Astrocyte (in vitro differentiated cells and primary cell): ENCODE results near the gene RNF167. TPM values are rescaled to one million over a fixed set of nuclear protein-coding genes. Genes with fewer than 3 reads are reported as not detected.
"Not testable (repeated sequence)": the region's sequence is repeated elsewhere in the genome, so short reads cannot be mapped to it uniquely, and the experiment has no call there.

ENCODE experiments used
- DNase-seq: peaks from one replicate; pipeline ENCODE4 v3.0.0-alpha.2; 2010; ENCODE audit warnings: low read depth
- FAIRE-seq: peaks from 2 replicates; lab custom pipeline; 2011; peaks lifted over from hg19 to GRCh38; lab: Jason Lieb, UNC
- H2AFZ ChIP-seq: 2 replicates; pipeline ENCODE4 v1.6.0; 2012; ENCODE audit warnings: low read depth, low read length, inconsistent platforms
- H3K27ac ChIP-seq: 2 replicates; pipeline ENCODE4 v1.5.1; 2011; ENCODE audit warnings: low read depth, low read length, inconsistent platforms
- H3K27me3 ChIP-seq: 2 replicates; pipeline ENCODE4 v1.6.0; 2011; ENCODE audit warnings: low read length, inconsistent platforms; ENCODE audit not compliant: insufficient read depth
- H3K36me3 ChIP-seq: 2 replicates; pipeline ENCODE4 v1.5.1; 2011; ENCODE audit warnings: low read length, inconsistent platforms; ENCODE audit not compliant: insufficient read depth
- H3K4me1 ChIP-seq: 2 replicates; pipeline ENCODE4 v1.5.1; 2011; ENCODE audit warnings: low read length, inconsistent platforms; ENCODE audit not compliant: insufficient read depth
- H3K4me2 ChIP-seq: 2 replicates; pipeline ENCODE4 v1.6.0; 2012; ENCODE audit warnings: low read length, inconsistent platforms
- H3K4me3 ChIP-seq: 2 replicates; pipeline ENCODE4 v1.5.1; 2011; ENCODE audit warnings: low read depth, mild to moderate bottlenecking, low read length, inconsistent platforms; ENCODE audit not compliant: insufficient read depth
- H3K79me2 ChIP-seq: 2 replicates; pipeline ENCODE4 v1.6.0; 2012; ENCODE audit warnings: mild to moderate bottlenecking, low read length, inconsistent platforms; ENCODE audit not compliant: insufficient read depth
- H3K9ac ChIP-seq: 2 replicates; pipeline ENCODE4 v1.6.0; 2012; ENCODE audit warnings: mild to moderate bottlenecking, low read length, inconsistent platforms
- H3K9me3 ChIP-seq: 2 replicates; pipeline ENCODE4 v1.5.1; 2012; ENCODE audit warnings: low read depth, mild to moderate bottlenecking, low read length, inconsistent platforms; ENCODE audit not compliant: insufficient read depth
- H4K20me1 ChIP-seq: 2 replicates; pipeline ENCODE4 v1.6.0; 2012; ENCODE audit warnings: low read length, inconsistent platforms; ENCODE audit not compliant: insufficient read depth
- H3K27ac Mint-ChIP-seq: one replicate; pipeline ENCODE4 v1.8.0; 2021; ENCODE audit warnings: mild to moderate bottlenecking, mixed read lengths; ENCODE audit not compliant: unreplicated experiment
- H3K27me3 Mint-ChIP-seq: one replicate; pipeline ENCODE4 v1.8.0; 2021; ENCODE audit warnings: low read depth, mixed read lengths; ENCODE audit not compliant: unreplicated experiment
- H3K36me3 Mint-ChIP-seq: one replicate; pipeline ENCODE4 v1.8.0; 2021; ENCODE audit warnings: low read depth, mixed read lengths; ENCODE audit not compliant: unreplicated experiment
- H3K4me1 Mint-ChIP-seq: one replicate; pipeline ENCODE4 v1.8.0; 2021; ENCODE audit warnings: low read depth, mixed read lengths; ENCODE audit not compliant: unreplicated experiment
- H3K4me3 Mint-ChIP-seq: one replicate; pipeline ENCODE4 v1.8.0; 2021; ENCODE audit warnings: mild to moderate bottlenecking, moderate library complexity, mixed read lengths; ENCODE audit not compliant: unreplicated experiment
- H3K9me3 Mint-ChIP-seq: one replicate; pipeline ENCODE4 v1.8.0; 2021; ENCODE audit warnings: mild to moderate bottlenecking, mixed read lengths; ENCODE audit not compliant: unreplicated experiment
- CTCF ChIP-seq: IDR thresholded peaks from 2 replicates; pipeline ENCODE4 v1.5.1; 2011; ENCODE audit warnings: low read depth, mild to moderate bottlenecking, inconsistent platforms, low read length, moderate library complexity; ENCODE audit not compliant: insufficient read depth
- EZH2 ChIP-seq: IDR thresholded peaks from 2 replicates; pipeline ENCODE4 v1.6.1; 2012; ENCODE audit warnings: mild to moderate bottlenecking, low read length, inconsistent platforms; ENCODE audit not compliant: insufficient read depth
- total RNA-seq: library from RNA; stranded (reverse); gene quantifications from 2 replicates; pipeline ENCODE4 v1.2.1, GENCODE V29; 2021

Gene RNF167
- total RNA-seq, 1 donor from 2014 or later = 89.7 TPM

DNA sequence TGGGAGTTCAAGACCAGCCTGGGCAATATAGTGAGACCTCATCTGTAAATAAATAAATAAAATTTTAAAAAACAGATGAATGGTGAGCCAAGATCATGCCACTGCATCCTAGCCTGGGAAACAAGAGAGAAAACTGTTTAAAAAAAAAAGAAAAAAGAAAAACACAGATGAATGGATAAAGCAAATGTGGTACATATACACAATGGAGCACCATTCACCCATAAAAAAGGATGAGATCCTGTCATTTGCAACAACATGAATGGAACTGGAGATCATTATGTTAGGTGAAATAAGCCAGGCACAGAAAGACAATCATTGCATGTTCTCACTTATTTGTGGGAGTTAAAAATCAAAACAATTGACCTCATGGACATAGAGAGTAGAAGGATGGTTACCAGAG is 33.4 kb upstream of the RNF167 start:
- not testable (repeated sequence) for H3K36me3 Mint-ChIP-seq, FAIRE-seq

DNA sequence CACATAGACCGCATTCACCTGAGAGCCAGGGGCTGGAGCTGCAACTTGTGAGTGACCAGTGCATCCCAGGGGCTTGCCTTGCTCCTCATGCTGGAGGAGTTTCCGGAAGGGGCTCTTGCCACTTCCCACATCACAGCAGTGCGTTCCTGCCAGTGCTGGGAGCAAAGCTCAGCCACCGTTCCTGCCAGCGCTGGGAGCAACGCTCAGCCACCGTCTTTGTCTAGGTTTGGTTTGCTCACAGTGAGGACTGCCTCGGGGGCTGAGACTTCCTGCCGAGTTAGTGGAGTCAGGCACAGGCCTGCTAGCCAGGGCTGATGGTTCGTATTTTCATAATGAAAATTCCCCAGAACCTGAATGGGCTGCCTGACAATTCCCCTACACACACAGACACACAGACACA is 31.8 kb upstream of the RNF167 start:
- Mint-ChIP-seq H3K4me1 (peaks cover 2% of the 10 kb centered on the region), H3K27me3 (no peaks in the 10 kb centered on the region), H3K9me3 (no peaks in the 10 kb centered on the region), H3K4me3 (no peak overlapping the region), H3K36me3 (no peaks in the 10 kb centered on the region), H3K27ac (no peak overlapping the region)
- TF ChIP-seq CTCF (no peak), EZH2 (no peak)
- Histone ChIP-seq H3K27ac (no peak overlapping the region), H3K9ac (peak overlapping the region; percentile 57), H2AFZ (peak overlapping the region; percentile 50), H3K9me3 (no peaks in the 10 kb centered on the region), H3K4me1 (peaks cover 4% of the 10 kb centered on the region), H4K20me1 (no peaks in the 10 kb centered on the region), H3K4me2 (peak overlapping the region; percentile 59), H3K36me3 (no peaks in the 10 kb centered on the region), H3K4me3 (no peak overlapping the region), H3K79me2 (no peaks in the 10 kb centered on the region), H3K27me3 (no peaks in the 10 kb centered on the region)
- FAIRE-seq (no peak), DNase-seq (no peak)

More for the DNA sequence above, 33.4 kb upstream of the RNF167 start:
- not testable (repeated sequence) for H3K4me3 Mint-ChIP-seq, H3K4me1 ChIP-seq, H3K27me3 Mint-ChIP-seq, H3K27me3 ChIP-seq, H3K27ac ChIP-seq, H3K9me3 ChIP-seq, H2AFZ ChIP-seq, H3K79me2 ChIP-seq, H3K9ac ChIP-seq, H3K4me3 ChIP-seq, H3K9me3 Mint-ChIP-seq, H3K36me3 ChIP-seq, H3K27ac Mint-ChIP-seq, H3K4me2 ChIP-seq, H3K4me1 Mint-ChIP-seq, H4K20me1 ChIP-seq, DNase-seq

GRCh38 chr17:4908711-4909496 is 31.2 kb upstream of the RNF167 start:
- Histone ChIP-seq H3K27ac (no peak overlapping the region), H3K4me2 (peak overlapping the region; percentile 59)
- H3K36me3 Mint-ChIP-seq = no peaks in the 10 kb centered on the region

More at GRCh38 chr17:4908711-4909496, 31.2 kb upstream of the RNF167 start:
- Mint-ChIP-seq H3K27me3 (no peaks in the 10 kb centered on the region), H3K27ac (no peak overlapping the region), H3K4me1 (peaks cover 2% of the 10 kb centered on the region), H3K4me3 (no peak overlapping the region), H3K9me3 (no peaks in the 10 kb centered on the region)
- Histone ChIP-seq H2AFZ (peak overlapping the region; percentile 89), H3K36me3 (no peaks in the 10 kb centered on the region), H3K79me2 (no peaks in the 10 kb centered on the region), H3K27me3 (no peaks in the 10 kb centered on the region), H4K20me1 (no peaks in the 10 kb centered on the region), H3K9me3 (no peaks in the 10 kb centered on the region), H3K4me3 (no peak overlapping the region), H3K4me1 (peaks cover 4% of the 10 kb centered on the region), H3K9ac (peak overlapping the region; percentile 57)
- no peak for FAIRE-seq
- peak; percentile 74 for DNase-seq
- TF ChIP-seq EZH2 = no peak
- TF ChIP-seq CTCF = peak; percentile 58
